ENCODE data around the gene LDLRAD4.

The LDLRAD4 gene

DNA sequence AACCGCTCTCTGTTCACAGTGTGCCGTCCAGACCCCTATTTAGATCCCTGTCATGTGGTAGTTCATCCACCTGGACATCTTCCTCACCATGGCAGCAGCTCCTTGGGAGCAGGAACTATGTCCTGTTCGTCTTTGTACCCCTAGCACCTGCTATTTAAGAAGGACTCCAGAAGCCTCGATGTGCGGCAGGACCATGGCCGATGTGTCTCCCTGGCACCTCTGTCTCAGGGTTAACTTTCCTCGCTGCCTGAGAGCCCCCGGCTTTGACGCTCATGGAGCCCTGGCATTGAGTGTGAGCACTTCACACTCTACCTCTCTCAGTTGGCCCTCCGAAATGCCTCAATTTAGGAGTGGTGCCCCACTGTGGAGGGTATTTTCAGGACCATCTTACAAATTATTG, 355.8 kb downstream of the LDLRAD4 start:
- no peak overlapping the region for H3K4me3 ChIP-seq (ENCODE audit: low read depth, low read length)
- TF ChIP-seq, protein P1, sequence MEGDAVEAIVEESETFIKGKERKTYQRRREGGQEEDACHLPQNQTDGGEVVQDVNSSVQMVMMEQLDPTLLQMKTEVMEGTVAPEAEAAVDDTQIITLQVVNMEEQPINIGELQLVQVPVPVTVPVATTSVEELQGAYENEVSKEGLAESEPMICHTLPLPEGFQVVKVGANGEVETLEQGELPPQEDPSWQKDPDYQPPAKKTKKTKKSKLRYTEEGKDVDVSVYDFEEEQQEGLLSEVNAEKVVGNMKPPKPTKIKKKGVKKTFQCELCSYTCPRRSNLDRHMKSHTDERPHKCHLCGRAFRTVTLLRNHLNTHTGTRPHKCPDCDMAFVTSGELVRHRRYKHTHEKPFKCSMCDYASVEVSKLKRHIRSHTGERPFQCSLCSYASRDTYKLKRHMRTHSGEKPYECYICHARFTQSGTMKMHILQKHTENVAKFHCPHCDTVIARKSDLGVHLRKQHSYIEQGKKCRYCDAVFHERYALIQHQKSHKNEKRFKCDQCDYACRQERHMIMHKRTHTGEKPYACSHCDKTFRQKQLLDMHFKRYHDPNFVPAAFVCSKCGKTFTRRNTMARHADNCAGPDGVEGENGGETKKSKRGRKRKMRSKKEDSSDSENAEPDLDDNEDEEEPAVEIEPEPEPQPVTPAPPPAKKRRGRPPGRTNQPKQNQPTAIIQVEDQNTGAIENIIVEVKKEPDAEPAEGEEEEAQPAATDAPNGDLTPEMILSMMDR (conservative IDR thresholded peaks at IDR 0.05; ENCODE audit: low read depth, low read length), result no peak
- no peak for DNase-seq (ENCODE audit: low read depth)

DNA sequence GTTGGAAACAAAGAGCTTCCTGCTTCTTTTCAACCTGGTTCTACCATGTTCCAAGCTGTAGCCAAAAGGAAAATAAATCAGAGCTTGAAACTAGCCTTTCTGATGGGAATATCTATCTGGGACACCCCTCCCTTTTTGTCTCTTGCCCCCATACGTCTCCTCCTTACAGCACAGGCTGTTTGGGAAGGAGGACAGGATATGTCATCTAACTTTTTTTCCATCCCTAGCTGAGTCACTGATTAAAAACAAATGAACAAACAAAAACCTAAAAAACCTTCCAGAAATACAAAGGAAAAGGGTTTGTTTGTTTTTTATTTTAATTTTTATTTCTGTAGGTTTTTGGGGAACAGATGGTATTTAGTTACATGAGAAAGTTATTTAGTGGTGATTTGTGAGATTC, 356.2 kb downstream of the LDLRAD4 start:
- DNase-seq (ENCODE audit: low read depth), result no peak
- no peak overlapping the region for H3K4me3 ChIP-seq (ENCODE audit: low read depth, low read length)
- TF ChIP-seq, protein P1 (conservative IDR thresholded peaks at IDR 0.05; ENCODE audit: low read depth, low read length), result no peak

DNA sequence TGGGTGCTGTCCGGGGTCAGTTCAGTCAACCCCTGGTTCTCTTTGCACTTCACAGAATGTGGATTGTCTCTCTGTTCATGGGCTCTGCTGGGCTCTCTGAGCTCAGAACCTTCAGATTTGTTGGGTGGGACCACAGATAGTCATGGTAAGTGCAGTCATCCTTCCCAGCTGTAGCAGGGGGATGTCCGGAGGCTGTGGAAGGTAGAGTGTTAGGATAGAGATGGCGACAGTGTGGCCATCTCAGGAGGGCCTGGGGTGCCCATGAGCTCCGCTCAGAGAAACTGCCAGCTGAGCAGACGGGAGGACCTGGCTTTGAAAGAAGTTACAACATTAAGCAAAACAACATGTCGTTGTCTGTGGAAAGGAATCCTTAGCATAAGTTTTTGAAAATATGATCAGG, 358.0 kb downstream of the LDLRAD4 start:
- DNase-seq (ENCODE audit: low read depth), result no peak
- no peak overlapping the region for H3K4me3 ChIP-seq (ENCODE audit: low read depth, low read length)
- TF ChIP-seq, protein P1 (conservative IDR thresholded peaks at IDR 0.05; ENCODE audit: low read depth, low read length), result no peak

DNA sequence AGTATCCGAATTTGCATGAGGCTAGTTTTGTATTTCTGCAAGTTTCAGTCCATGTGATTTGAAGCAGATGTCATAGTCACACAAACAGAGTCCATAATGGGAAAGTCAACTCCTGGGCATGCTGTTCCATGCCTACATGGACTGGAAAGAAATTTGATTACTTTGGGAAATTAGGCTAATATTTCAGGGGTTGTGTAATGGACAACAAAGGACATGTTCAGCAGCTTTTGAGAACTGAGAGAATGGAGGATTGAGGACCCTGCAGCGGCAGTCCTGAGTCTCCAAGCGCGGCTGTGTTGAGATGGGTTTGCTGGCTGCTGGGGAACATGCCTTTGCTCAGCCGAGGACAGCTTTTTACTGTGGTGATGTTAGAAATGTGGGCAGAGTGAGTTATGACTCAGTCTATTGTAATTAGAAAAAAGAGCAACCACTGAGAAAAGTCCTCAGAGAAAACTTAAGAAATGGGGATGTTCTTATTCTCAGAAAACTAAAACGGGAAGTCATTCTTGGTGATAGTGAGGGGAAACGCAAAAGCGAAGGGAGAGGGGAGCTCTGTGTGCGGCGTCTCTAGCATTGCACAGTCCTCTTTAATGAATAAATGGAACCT, 358.6 kb downstream of the LDLRAD4 start:
- H3K4me3 ChIP-seq (ENCODE audit: low read depth, low read length), result no peak overlapping the region
- TF ChIP-seq, protein P1 (conservative IDR thresholded peaks at IDR 0.05; ENCODE audit: low read depth, low read length), result no peak
- peak; percentile 49 for DNase-seq (ENCODE audit: low read depth)

DNA sequence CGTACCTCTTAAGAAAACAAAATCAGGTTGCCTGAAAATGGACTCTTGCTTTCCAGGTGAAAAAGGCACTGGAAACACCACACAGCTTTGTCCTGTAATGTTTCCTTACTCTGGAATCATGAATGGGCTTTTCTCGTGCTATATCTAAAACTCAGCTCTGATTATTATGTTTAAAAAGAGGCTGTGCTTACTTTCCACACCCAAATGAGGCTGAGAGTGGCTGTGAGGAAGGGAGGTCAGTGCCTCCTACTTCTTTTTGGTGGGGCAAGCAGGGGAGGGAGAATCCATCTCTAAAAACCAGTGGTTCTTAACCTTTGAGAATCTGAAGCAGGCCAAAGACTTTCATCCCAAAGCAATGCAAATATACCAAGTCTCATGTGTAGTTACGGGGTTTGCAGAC, 359.2 kb downstream of the LDLRAD4 start:
- DNase-seq (ENCODE audit: low read depth), result no peak
- no peak overlapping the region for H3K4me3 ChIP-seq (ENCODE audit: low read depth, low read length)

DNA sequence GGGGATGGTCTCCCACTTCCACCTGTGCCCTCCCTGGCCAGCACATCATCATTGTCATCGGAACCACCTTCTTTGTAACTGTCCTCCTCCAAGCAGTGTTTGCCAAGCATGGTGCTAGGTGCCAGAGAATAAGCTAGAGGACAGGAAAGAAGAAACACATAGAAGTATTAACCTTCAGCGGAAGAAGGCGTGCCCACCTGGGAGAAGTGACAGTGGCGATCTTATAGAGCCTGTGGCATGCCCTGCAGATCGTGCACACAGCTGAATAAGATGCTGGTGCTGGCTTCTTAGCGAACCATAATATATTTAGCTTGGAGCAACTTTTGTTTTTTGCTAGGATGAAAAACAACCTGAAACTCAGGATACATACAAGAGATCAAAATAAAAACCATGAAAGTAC, 359.8 kb downstream of the LDLRAD4 start:
- TF ChIP-seq, protein P1 (conservative IDR thresholded peaks at IDR 0.05; ENCODE audit: low read depth, low read length), result no peak
- no peak overlapping the region for H3K4me3 ChIP-seq (ENCODE audit: low read depth, low read length)

More for the DNA sequence above, 359.2 kb downstream of the LDLRAD4 start:
- TF ChIP-seq, protein P1 (conservative IDR thresholded peaks at IDR 0.05; ENCODE audit: low read depth, low read length), result no peak

DNA sequence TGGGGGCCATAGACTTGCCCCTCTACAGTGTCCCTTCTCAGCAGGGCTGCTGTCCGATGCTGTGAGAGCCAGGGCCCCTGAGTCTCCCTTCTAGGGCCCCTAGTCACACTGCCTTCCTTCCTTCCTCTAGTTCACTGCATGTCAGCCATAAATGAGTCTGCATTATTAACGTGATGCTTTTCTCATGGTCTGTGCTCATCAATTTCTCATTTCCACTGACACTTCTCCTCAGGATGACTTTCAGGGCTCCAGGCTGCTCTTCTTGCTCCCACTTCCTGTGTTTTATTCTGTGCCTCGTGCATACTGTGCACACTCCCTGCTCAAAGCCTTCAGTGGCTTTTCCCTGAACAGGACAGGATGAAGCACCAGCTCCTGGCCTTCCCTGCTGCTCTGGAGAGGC, 361.3 kb downstream of the LDLRAD4 start:
- TF ChIP-seq, protein P1 (conservative IDR thresholded peaks at IDR 0.05; ENCODE audit: low read depth, low read length), result no peak
- H3K4me3 ChIP-seq (ENCODE audit: low read depth, low read length), result no peak overlapping the region
- DNase-seq (ENCODE audit: low read depth), result no peak

More for the DNA sequence above, 359.8 kb downstream of the LDLRAD4 start:
- DNase-seq (ENCODE audit: low read depth), result no peak
